ENCODE data around the gene CNPY1. TPM values are rescaled to one million over a fixed set of nuclear protein-coding genes. Genes with fewer than 3 reads are reported as not detected.
"Not testable (repeated sequence)": the region's sequence is repeated elsewhere in the genome, so short reads cannot be mapped to it uniquely, and the experiment has no call there.

Gene CNPY1
- not detected for total RNA-seq

- peaks cover 37% of the 10 kb centered on the region for H3K27me3 ChIP-seq
- H3K4me3 ChIP-seq; DNase-seq (ENCODE audit: low spot score in 2 of 2); H3K4me1 ChIP-seq; H3K9me3 ChIP-seq; H3K36me3 ChIP-seq; H3K27ac ChIP-seq: not testable (repeated sequence)
- 67% methylated on average over 1 of the region's 1 CpG for WGBS
These were observed at the start of gene CNPY1 for GRCh38 chr7:155546449-155546848. TSS of gene CNPY1 (minus strand) at chr7:155546559. CDS start at chr7:155545929, 630 bp downstream.

DNA sequence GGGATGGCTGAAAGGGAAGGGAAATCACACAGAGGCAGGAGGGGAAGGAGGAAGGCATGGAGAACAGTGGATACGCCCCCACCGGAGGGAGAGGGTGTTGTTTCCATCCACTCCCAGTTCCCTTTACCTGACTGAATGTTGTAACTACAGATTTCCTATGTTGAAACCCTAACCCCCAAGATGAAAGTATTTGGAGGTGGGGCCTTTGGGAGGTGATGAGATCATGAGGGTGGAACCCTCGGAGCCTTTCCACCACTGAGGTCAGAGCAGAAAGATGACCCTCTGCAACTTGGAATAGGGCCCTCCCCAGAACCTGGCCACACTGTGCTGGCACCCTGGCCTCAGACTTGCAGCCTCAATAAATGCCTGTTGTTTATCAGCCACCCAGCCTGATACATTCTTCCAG lies 48.6 kb upstream of the CNPY1 start:
- peak in 1 of 2 donors; percentile 29 for DNase-seq (ENCODE audit: low spot score in 2 of 2)
- 27% methylated on average over 3 of the region's 3 CpGs for WGBS
- no peaks in the 10 kb centered on the region for H3K4me1 ChIP-seq
- no peak for TF ChIP-seq EP300 (IDR thresholded peaks at IDR 0.05)
- no peak for TF ChIP-seq POLR2AphosphoS5 (IDR thresholded peaks at IDR 0.05)
- TF ChIP-seq CTCF (IDR thresholded peaks at IDR 0.05) = no peak
- TF ChIP-seq POLR2A (IDR thresholded peaks at IDR 0.05) = no peak
- peaks cover 24% of the 10 kb centered on the region for H3K27me3 ChIP-seq
- H3K36me3 ChIP-seq = no peaks in the 10 kb centered on the region
- no peak overlapping the region for H3K4me3 ChIP-seq
- H3K9me3 ChIP-seq = no peaks in the 10 kb centered on the region
- no peak overlapping the region for H3K27ac ChIP-seq

DNA sequence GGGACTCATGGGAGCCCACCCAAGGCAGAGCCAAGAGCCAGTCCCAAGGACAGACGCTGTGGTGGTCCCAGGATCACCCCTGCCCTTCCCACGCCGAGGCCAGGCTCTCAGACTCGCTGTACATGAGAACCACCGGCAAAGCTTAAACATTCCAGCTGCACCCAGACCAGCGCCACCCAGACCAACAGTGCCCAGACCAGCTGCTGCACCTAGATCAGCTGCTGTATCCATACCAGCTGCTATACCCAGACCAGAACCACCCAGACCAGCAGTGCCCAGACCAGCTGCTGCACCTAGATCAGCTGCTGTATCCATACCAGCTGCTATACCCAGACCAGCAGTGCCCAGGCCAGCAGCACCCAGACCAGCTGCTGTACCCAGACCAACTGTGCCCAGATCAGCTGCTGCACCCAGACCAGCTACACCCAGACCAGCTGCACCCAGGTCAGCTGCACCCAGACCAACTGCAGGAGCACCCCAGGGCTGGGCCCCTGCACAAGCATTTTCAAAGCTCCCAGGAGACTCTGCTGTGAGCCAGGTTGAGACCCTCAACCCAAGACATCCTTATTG lies 47.9 kb upstream of the CNPY1 start:
- TF ChIP-seq POLR2AphosphoS5 (IDR thresholded peaks at IDR 0.05) (no peak), POLR2A (IDR thresholded peaks at IDR 0.05) (no peak), CTCF (IDR thresholded peaks at IDR 0.05) (no peak), EP300 (IDR thresholded peaks at IDR 0.05) (no peak)
- no peaks in the 10 kb centered on the region for H3K9me3 ChIP-seq
- peaks cover 17% of the 10 kb centered on the region for H3K27me3 ChIP-seq
- no peak overlapping the region for H3K27ac ChIP-seq
- no peaks in the 10 kb centered on the region for H3K36me3 ChIP-seq
- no peak overlapping the region for H3K4me3 ChIP-seq
- WGBS = 68% methylated on average over 6 of the region's 6 CpGs
- peak in 1 of 2 donors; percentile 47 for DNase-seq (ENCODE audit: low spot score in 2 of 2)
- no peaks in the 10 kb centered on the region for H3K4me1 ChIP-seq

- TF ChIP-seq CTCF (IDR thresholded peaks at IDR 0.05) (no peak), POLR2A (IDR thresholded peaks at IDR 0.05) (no peak), POLR2AphosphoS5 (IDR thresholded peaks at IDR 0.05) (no peak), EP300 (IDR thresholded peaks at IDR 0.05) (no peak)
- DNase-seq (ENCODE audit: low spot score in 2 of 2) = peak in 1 of 2 donors; percentile 71
These were observed 47.3 kb upstream of the CNPY1 start for GRCh38 chr7:155593461-155594162.

DNA sequence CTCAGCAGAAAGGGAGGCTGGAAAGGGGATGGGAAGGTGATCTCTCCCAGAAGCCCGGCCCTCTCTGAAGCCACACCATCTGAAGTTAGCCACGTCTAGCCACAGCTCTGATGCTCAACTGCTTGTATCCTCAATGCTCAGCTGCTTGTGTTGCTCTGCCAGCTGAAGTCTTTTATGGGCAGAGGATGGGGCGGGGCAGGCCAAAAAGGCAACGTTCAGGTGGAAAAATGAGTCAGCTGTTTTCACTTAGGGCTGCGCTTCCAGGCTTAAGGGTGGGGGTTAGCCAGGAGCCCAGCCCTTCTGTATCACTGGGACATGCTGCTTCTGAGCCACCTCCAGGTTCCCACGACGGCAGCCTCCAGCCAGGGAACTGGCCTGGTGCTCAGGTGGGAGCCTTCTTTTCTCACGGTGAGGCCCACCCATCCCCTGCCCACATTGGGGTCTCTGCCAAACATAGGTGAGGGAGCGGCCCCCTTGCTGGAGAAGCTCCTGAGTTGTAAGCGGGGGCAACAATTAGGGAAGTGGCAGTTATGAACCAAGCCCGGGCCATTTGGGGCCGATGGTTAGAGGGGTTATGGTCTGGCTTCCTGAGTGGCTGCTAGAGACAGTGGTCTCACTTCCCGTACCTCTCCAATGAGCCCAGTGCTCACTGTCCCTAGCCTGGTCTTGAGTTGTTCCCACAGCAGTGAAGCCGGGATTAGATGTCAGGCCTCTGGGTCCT lies 44.9 kb upstream of the CNPY1 start:
- Histone ChIP-seq H3K4me1 (no peaks in the 10 kb centered on the region), H3K36me3 (no peaks in the 10 kb centered on the region), H3K27me3 (peaks cover 21% of the 10 kb centered on the region), H3K4me3 (no peak overlapping the region), H3K27ac (no peak overlapping the region), H3K9me3 (no peaks in the 10 kb centered on the region)
- DNase-seq (ENCODE audit: low spot score in 2 of 2) = peak; percentile 19 to 58
- 58% methylated on average over 14 of the region's 14 CpGs for WGBS
- TF ChIP-seq POLR2A (IDR thresholded peaks at IDR 0.05) (no peak), EP300 (IDR thresholded peaks at IDR 0.05) (no peak), CTCF (IDR thresholded peaks at IDR 0.05) (no peak), POLR2AphosphoS5 (IDR thresholded peaks at IDR 0.05) (no peak)

More at GRCh38 chr7:155593461-155594162, 47.3 kb upstream of the CNPY1 start:
- WGBS = 59% methylated on average over 14 of the region's 15 CpGs
- no peak overlapping the region for H3K4me3 ChIP-seq
- H3K27ac ChIP-seq = no peak overlapping the region
- H3K27me3 ChIP-seq = peaks cover 15% of the 10 kb centered on the region
- H3K4me1 ChIP-seq = no peaks in the 10 kb centered on the region
- no peaks in the 10 kb centered on the region for H3K9me3 ChIP-seq
- H3K36me3 ChIP-seq = no peaks in the 10 kb centered on the region

All from suprapubic skin (tissue), 4 donors.